ENCODE results near the gene WDR55.
"Not testable (repeated sequence)": the region's sequence is repeated elsewhere in the genome, so short reads cannot be mapped to it uniquely, and the experiment has no call there.

DNA sequence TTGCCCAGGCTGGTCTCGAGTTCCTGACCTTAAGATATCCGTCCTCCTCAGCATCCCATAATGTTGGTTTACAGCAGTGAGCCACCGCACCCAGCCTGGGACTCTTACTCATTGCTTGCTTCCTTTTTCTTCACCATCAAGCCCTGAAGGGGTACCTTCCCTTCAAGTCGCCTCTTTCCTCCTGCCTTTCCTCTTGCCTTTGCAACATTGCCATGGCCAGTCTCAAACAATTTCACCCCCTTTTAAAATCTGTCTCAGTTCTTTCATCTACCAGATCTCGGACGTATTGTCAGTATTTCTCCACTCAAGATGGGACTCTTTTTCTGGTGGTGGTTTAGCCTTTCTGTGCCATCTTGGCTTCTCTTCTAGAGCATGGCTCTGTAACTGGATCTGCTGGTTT, 56.0 kb downstream of the WDR55 start:
- not testable (repeated sequence) for TF ChIP-seq POLR2A (IDR thresholded peaks at IDR 0.05; ENCODE audit: low read length); GATA1 (IDR thresholded peaks at IDR 0.05; ENCODE audit: low read depth, low read length)

All from erythroblast (primary cell).